22Rv1 (cell line): ENCODE measurements around the gene POC1A.

Source experiments
- ZFX ChIP-seq: fragments of 450-650 bp; IDR thresholded peaks from 2 replicates; pipeline ENCODE4 v1.6.1; 2017; ENCODE audit warnings: antibody characterized with exemption, borderline replicate concordance
- TF ChIP-seq, protein P1 (sequence below): fragments of 450-650 bp; IDR thresholded peaks from 2 replicates; pipeline ENCODE4 v1.5.1; 2017; ENCODE audit warnings: mild to moderate bottlenecking

DNA sequence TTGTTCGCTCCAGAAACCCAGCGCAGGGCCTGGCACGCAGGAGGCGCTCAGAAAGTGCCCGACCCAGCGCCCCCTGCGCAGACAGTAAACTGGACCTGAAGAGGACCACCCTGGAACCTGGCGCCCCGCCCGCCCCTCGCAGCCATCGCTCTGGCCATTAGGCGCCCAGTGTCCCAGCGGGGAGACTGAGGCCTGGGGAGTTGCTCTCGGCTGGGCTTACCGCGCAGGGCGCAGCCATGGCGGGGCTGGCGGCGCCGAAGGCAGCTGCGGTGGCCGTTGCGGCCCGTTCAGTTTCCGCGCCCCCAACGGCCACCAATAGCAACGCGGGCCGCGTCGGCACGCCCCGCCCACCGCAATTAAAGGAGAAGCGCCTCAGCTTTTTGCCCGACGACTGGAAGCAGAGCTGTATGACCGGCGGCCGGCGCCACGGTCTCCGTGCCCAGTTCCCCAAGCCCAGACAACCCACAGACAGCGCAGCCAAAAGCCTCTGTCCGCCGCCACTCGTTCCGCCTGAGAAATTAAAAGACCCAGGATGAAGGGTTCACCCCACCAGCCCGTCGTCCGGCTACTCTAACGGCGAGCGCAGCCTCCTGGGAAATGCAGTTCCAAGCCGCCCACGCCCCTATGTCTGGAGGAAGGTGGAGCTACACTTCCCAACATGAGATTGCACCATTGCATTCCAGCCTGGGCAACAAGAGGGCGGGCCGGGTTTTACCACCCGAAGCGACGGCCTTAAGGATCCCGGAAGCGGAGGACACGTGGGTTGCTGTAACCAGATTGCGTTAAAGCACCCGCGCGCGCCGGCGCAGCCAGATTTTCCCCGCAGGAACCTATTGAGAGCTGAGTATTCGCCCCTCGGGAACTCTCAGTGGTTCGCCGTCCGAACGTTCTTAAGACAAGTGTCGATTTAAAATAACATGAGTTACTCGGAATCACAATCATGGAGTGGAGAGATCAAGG, at the start of gene POC1A:
- TF ChIP-seq, protein P1, sequence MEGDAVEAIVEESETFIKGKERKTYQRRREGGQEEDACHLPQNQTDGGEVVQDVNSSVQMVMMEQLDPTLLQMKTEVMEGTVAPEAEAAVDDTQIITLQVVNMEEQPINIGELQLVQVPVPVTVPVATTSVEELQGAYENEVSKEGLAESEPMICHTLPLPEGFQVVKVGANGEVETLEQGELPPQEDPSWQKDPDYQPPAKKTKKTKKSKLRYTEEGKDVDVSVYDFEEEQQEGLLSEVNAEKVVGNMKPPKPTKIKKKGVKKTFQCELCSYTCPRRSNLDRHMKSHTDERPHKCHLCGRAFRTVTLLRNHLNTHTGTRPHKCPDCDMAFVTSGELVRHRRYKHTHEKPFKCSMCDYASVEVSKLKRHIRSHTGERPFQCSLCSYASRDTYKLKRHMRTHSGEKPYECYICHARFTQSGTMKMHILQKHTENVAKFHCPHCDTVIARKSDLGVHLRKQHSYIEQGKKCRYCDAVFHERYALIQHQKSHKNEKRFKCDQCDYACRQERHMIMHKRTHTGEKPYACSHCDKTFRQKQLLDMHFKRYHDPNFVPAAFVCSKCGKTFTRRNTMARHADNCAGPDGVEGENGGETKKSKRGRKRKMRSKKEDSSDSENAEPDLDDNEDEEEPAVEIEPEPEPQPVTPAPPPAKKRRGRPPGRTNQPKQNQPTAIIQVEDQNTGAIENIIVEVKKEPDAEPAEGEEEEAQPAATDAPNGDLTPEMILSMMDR: no peak
- no peak for TF ChIP-seq ZFX
